RCC 7860 (cell line): ENCODE data around the gene EZR.

Experiments
- DNase-seq: peaks from one replicate; pipeline ENCODE4 v3.0.0-alpha.2; 2015; ENCODE audit warnings: low spot score
- FAIRE-seq: peaks from 2 replicates; lab custom pipeline; 2012; peaks lifted over from hg19 to GRCh38; lab: Jason Lieb, UNC

EZR gene

GRCh38 chr6:158819213-158819976 is at the start of gene EZR:
Gene EZR (minus strand): TSS chr6:158819368. CDS start chr6:158818093, 1,275 bp downstream.
- no peak for FAIRE-seq
- DNase-seq = peak; percentile 44

- DNase-seq (no peak), FAIRE-seq (no peak)
Measured at GRCh38 chr6:158868122-158868480, 48.9 kb upstream of the EZR start.

GRCh38 chr6:158867381-158868121 is 48.4 kb upstream of the EZR start:
- DNase-seq (no peak), FAIRE-seq (no peak)

- no peak for FAIRE-seq
- DNase-seq = no peak
Measured at GRCh38 chr6:158865769-158866168, 46.6 kb upstream of the EZR start.

GRCh38 chr6:158863646-158864045 is 44.5 kb upstream of the EZR start:
- FAIRE-seq = no peak
- no peak for DNase-seq

GRCh38 chr6:158861686-158862381 is 42.7 kb upstream of the EZR start:
- DNase-seq = no peak
- FAIRE-seq = no peak

GRCh38 chr6:158860279-158860865 is 41.2 kb upstream of the EZR start:
- DNase-seq (no peak), FAIRE-seq (no peak)

GRCh38 chr6:158856261-158856660 is 37.1 kb upstream of the EZR start:
- FAIRE-seq = no peak
- no peak for DNase-seq

GRCh38 chr6:158854214-158855101 is 35.3 kb upstream of the EZR start:
- peak; percentile 46 for DNase-seq
- no peak for FAIRE-seq

GRCh38 chr6:158853880-158854213 is 34.7 kb upstream of the EZR start:
- DNase-seq = no peak
- FAIRE-seq = no peak

- DNase-seq = peak; percentile 99
- FAIRE-seq = peak; percentile 90
Measured at GRCh38 chr6:158853072-158853879, 34.1 kb upstream of the EZR start.

- FAIRE-seq (no peak), DNase-seq (no peak)
Measured at GRCh38 chr6:158852312-158853071, 33.3 kb upstream of the EZR start.

- no peak for DNase-seq
- no peak for FAIRE-seq
Measured at GRCh38 chr6:158850807-158851115, 31.6 kb upstream of the EZR start.

- peak; percentile 99 for DNase-seq
- peak; percentile 86 for FAIRE-seq
Measured at GRCh38 chr6:158849899-158850806, 31.0 kb upstream of the EZR start.

- FAIRE-seq = no peak
Measured at GRCh38 chr6:158848490-158848895, 29.3 kb upstream of the EZR start.

GRCh38 chr6:158847786-158848185 is 28.6 kb upstream of the EZR start:
- FAIRE-seq = no peak
- no peak for DNase-seq

More at GRCh38 chr6:158848490-158848895, 29.3 kb upstream of the EZR start:
- no peak for DNase-seq

- DNase-seq (no peak), FAIRE-seq (no peak)
Measured at GRCh38 chr6:158847012-158847529, 27.9 kb upstream of the EZR start.
